Spleen (tissue), 11 donors: ENCODE data around the gene SHANK3. TPM values are rescaled to one million over a fixed set of nuclear protein-coding genes. Genes with fewer than 3 reads are reported as not detected.

Source experiments
- DNase-seq: peaks from one replicate; pipeline ENCODE4 v3.0.0-alpha.2; 2020
- H3K27ac ChIP-seq, 8 donors: fragments of 200-600 bp; sonication (generic) in 7 of 8; 1 replicate in 4 of 8; 2 replicates in 4 of 8; pipeline versions ENCODE4 v1.5.0 to v1.8.0; 2016 to 2021; ENCODE audit warnings: inconsistent platforms in 4 of 8, mild to moderate bottlenecking in 4 of 8, moderate library complexity in 1 of 8
- H3K27me3 ChIP-seq, 7 donors: fragments of 200-600 bp; sonication (generic) in 6 of 7; replicated peaks in 1 of 7; 1 replicate in 4 of 7; 2 replicates in 3 of 7; pipeline versions ENCODE4 v1.5.0 to v1.8.0; 2016 to 2021; ENCODE audit warnings: inconsistent platforms in 3 of 7, mild to moderate bottlenecking in 1 of 7
- H3K36me3 ChIP-seq, 6 donors: fragments of 200-600 bp; sonication (generic) in 5 of 6; 1 replicate in 4 of 6; 2 replicates in 2 of 6; pipeline versions ENCODE4 v1.5.0 to v1.8.0; 2016 to 2021; ENCODE audit warnings: inconsistent platforms in 2 of 6
- H3K4me1 ChIP-seq, 6 donors: fragments of 200-600 bp; sonication (generic) in 5 of 6; 1 replicate in 3 of 6; 2 replicates in 3 of 6; pipeline versions ENCODE4 v1.5.0 to v1.8.0; 2016 to 2021; ENCODE audit warnings: inconsistent platforms in 3 of 6
- H3K4me3 ChIP-seq, 8 donors: fragments of 200-600 bp; sonication (generic) in 7 of 8; 1 replicate in 4 of 8; 2 replicates in 4 of 8; pipeline versions ENCODE4 v1.5.0 to v1.8.0; 2016 to 2021; ENCODE audit warnings: inconsistent platforms in 4 of 8, mild to moderate bottlenecking in 4 of 8, moderate library complexity in 2 of 8
- H3K9me3 ChIP-seq, 8 donors: fragments of 200-600 bp; sonication (generic) in 7 of 8; 1 replicate in 4 of 8; 2 replicates in 4 of 8; pipeline versions ENCODE4 v1.5.0 to v1.8.0; 2016 to 2021; ENCODE audit warnings: inconsistent platforms in 4 of 8
- POLR2A ChIP-seq, 3 donors: fragments of 450-650 bp; IDR thresholded peaks; one replicate each; pipeline ENCODE4 v1.5.1; 2017; ENCODE audit warnings: antibody characterized with exemption in 3 of 3, mild to moderate bottlenecking in 1 of 3
- POLR2AphosphoS5 ChIP-seq, 3 donors: sonication (generic); formaldehyde crosslinking; IDR thresholded peaks; one replicate each; pipeline ENCODE4 v1.5.1; 2017; ENCODE audit warnings: antibody characterized with exemption in 3 of 3
- WGBS, 5 donors: extraction: QIAGEN DNeasy Blood & Tissue Kit in 3 of 5; methylation state at CpG; one replicate each; pipeline versions ENCODE4 v1.1.5 to v1.1.7; 2013 to 2018; 5-methylcytosine and 5-hydroxymethylcytosine counted together
- intact Hi-C: fragments of 100-400 bp; cut with DNase I; formaldehyde crosslinking; loops from one replicate; pipeline ENCODE4 v1.15.0; 2023; ENCODE audit warnings: low total_unique reads
- polyA plus RNA-seq, 3 donors: library from polyadenylated mRNA; stranded (reverse); fragments of 200-250 nt; gene quantifications; one replicate each; pipeline ENCODE4 v1.2.1, GENCODE V29; 2013
- total RNA-seq, 7 donors: library from RNA; depleted of rRNA in 3 of 7; stranded (reverse); fragments of >200 nt in 3 of 7; fragmentation: NEBNext Ultra II Directional in 4 of 7; extraction: Animal tissue kit (Norgen Biotek cat#: 25700) in 4 of 7; gene quantifications; one replicate each; pipeline versions ENCODE4 v1.1.0 to v1.2.1, GENCODE V29; 2016 to 2021
- TF ChIP-seq, protein P1 (sequence below), 11 experiments: fragments of 200-600 bp in 7 of 11; fragments of 450-650 bp in 4 of 11; sonication (generic) in 4 of 11; IDR thresholded peaks in 8 of 11; conservative IDR thresholded peaks in 3 of 11; 1 replicate in 7 of 11; 2 replicates in 4 of 11; pipeline versions ENCODE4 v1.4.0 to v1.8.0; 2016 to 2021; ENCODE audit warnings: antibody characterized with exemption in 11 of 11, inconsistent platforms in 4 of 11, mild to moderate bottlenecking in 1 of 11
- donor health status: healthy with polysubstance abuse.
- donor health status: DM: no; HTN: no; CAD: no; lungs with moderate emphysema.
- donor health status: DM: no; HTN: no; CAD: no.
- donor health status: Bipolar disorder and iron deficiency.
- donor health status: healthy.
- donor health status: DM: no; HTN: no; CAD: no.
- donor health status: DM: yes; HTN: yes; CAD: no.

Gene SHANK3
- total and polyA plus RNA-seq, 10 donors: 9.9 to 264 (median 86.3) TPM

GRCh38 chr22:50705219-50705691 is 32.6 kb downstream of the SHANK3 start:
- peak; percentile 61 to 77 (median 74) for TF ChIP-seq POLR2AphosphoS5 (IDR thresholded peaks at IDR 0.05)
- TF ChIP-seq, protein P1, sequence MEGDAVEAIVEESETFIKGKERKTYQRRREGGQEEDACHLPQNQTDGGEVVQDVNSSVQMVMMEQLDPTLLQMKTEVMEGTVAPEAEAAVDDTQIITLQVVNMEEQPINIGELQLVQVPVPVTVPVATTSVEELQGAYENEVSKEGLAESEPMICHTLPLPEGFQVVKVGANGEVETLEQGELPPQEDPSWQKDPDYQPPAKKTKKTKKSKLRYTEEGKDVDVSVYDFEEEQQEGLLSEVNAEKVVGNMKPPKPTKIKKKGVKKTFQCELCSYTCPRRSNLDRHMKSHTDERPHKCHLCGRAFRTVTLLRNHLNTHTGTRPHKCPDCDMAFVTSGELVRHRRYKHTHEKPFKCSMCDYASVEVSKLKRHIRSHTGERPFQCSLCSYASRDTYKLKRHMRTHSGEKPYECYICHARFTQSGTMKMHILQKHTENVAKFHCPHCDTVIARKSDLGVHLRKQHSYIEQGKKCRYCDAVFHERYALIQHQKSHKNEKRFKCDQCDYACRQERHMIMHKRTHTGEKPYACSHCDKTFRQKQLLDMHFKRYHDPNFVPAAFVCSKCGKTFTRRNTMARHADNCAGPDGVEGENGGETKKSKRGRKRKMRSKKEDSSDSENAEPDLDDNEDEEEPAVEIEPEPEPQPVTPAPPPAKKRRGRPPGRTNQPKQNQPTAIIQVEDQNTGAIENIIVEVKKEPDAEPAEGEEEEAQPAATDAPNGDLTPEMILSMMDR (IDR thresholded peaks at IDR 0.05 in 8 of 11, conservative IDR thresholded peaks at IDR 0.05 in 3 of 11): no peak
- TF ChIP-seq POLR2A (IDR thresholded peaks at IDR 0.05): no peak
- peak; percentile 77 for DNase-seq
- no peak overlapping the region for H3K4me3 ChIP-seq
- intact Hi-C loops: no loop called here
- H3K4me1 ChIP-seq: peaks cover 0 to 83% (median 33%) of the 10 kb centered on the region in 6 donors
- H3K27ac ChIP-seq: peak overlapping the region in 4 of 8 donors; percentile 14 to 51 (median 24)
- peaks cover 0 to 69% (median 2%) of the 10 kb centered on the region in 6 donors for H3K36me3 ChIP-seq
- 59 to 82% (median 74%) methylated on average over 14 to 23 of the region's 23 CpGs for WGBS, 5 donors
- no peaks in the 10 kb centered on the region for H3K9me3 ChIP-seq
- peaks cover 0 to 5% (median 0%) of the 10 kb centered on the region in 7 donors for H3K27me3 ChIP-seq

DNA sequence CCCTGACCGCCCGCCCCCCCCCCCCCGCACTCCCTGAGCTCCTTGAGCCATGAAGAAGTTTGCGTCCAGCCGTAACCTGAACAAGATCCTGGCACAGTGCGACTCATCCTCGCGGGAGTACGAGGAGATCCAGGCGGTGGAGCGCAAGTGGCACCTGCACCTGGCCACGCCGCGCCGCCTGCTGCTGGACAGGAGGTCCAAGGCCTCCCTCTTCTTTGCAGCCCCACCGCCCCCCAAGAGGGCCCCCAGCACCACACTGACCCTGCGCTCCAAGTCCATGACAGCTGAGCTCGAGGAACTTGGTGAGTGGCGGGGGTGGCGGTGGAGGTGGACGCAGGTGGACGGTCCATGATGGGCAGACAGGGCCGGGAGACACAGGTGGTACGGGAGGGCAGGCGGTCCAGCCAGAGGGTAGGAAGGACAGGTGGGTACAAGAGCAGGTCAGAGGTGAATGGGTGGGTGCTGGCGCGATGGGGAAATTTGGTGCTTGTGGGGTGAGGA is 33.3 kb downstream of the SHANK3 start:
- Histone ChIP-seq H3K9me3 (no peaks in the 10 kb centered on the region), H3K27ac (peak overlapping the region in 3 of 8 donors; percentile 2 to 27 (median 14)), H3K27me3 (peaks cover 0 to 5% (median 0%) of the 10 kb centered on the region in 7 donors), H3K36me3 (peaks cover 0 to 70% (median 2%) of the 10 kb centered on the region in 6 donors), H3K4me3 (no peak overlapping the region), H3K4me1 (peaks cover 0 to 82% (median 35%) of the 10 kb centered on the region in 6 donors)
- intact Hi-C loops: no loop called here
- TF ChIP-seq POLR2AphosphoS5 (IDR thresholded peaks at IDR 0.05) (no peak), POLR2A (IDR thresholded peaks at IDR 0.05) (no peak)
- TF ChIP-seq, protein P1 (IDR thresholded peaks at IDR 0.05 in 8 of 11, conservative IDR thresholded peaks at IDR 0.05 in 3 of 11): no peak
- peak; percentile 66 for DNase-seq
- 86 to 97% (median 93%) methylated on average over 24 to 27 of the region's 27 CpGs for whole genome bisulfite sequencing, 5 donors

- intact Hi-C loops: no loop called here
- H3K4me3 ChIP-seq: no peak overlapping the region
- peak; percentile 48 for DNase-seq
- H3K4me1 ChIP-seq: peaks cover 0 to 82% (median 38%) of the 10 kb centered on the region in 6 donors
- H3K9me3 ChIP-seq: no peaks in the 10 kb centered on the region
- peaks cover 0 to 5% (median 0%) of the 10 kb centered on the region in 7 donors for H3K27me3 ChIP-seq
- peaks cover 0 to 72% (median 2%) of the 10 kb centered on the region in 6 donors for H3K36me3 ChIP-seq
- 75 to 91% (median 84%) methylated on average over 14 of the region's 14 CpGs for WGBS, 5 donors
- peak in 1 of 3 donors; percentile 13 for TF ChIP-seq POLR2AphosphoS5 (IDR thresholded peaks at IDR 0.05)
- TF ChIP-seq, protein P1 (IDR thresholded peaks at IDR 0.05 in 8 of 11, conservative IDR thresholded peaks at IDR 0.05 in 3 of 11): no peak
- H3K27ac ChIP-seq: peak overlapping the region in 1 of 8 donors; percentile 2
These were observed 34.0 kb downstream of the SHANK3 start for GRCh38 chr22:50706481-50707125.

DNA sequence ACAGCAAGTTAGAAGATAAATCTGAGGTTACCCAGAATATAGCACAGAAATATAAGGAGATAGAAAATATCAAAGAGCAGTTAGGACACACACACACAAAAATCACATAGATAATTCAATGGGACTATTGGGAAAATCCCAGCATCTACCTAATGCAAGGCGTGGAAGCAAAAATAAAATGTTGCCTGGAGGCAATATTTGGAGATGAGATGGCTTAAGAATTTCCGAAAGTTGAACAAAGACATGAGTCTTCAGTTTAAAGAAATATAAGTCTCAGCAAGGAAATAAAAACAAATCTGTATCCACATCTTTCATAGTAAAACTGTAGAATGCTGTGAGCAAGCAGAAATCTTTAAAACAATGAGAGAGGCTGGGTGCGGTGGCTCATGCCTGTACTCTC is 35.9 kb downstream of the SHANK3 start:
- TF ChIP-seq POLR2A (IDR thresholded peaks at IDR 0.05): no peak
- TF ChIP-seq, protein P1 (IDR thresholded peaks at IDR 0.05 in 8 of 11, conservative IDR thresholded peaks at IDR 0.05 in 3 of 11): no peak
- TF ChIP-seq POLR2AphosphoS5 (IDR thresholded peaks at IDR 0.05): no peak
- WGBS, 5 donors: 87 to 95% (median 94%) methylated on average over 3 of the region's 3 CpGs
- peaks cover 0 to 82% (median 40%) of the 10 kb centered on the region in 6 donors for H3K4me1 ChIP-seq
- no peak for DNase-seq
- H3K36me3 ChIP-seq: peaks cover 0 to 68% (median 2%) of the 10 kb centered on the region in 6 donors
- intact Hi-C loops: no loop called here
- no peak overlapping the region for H3K4me3 ChIP-seq
- no peaks in the 10 kb centered on the region for H3K9me3 ChIP-seq
- no peak overlapping the region for H3K27ac ChIP-seq
- H3K27me3 ChIP-seq: peaks cover 0 to 5% (median 0%) of the 10 kb centered on the region in 7 donors
